Measurements from ENCODE around the gene GCDH.

Gene GCDH

DNA sequence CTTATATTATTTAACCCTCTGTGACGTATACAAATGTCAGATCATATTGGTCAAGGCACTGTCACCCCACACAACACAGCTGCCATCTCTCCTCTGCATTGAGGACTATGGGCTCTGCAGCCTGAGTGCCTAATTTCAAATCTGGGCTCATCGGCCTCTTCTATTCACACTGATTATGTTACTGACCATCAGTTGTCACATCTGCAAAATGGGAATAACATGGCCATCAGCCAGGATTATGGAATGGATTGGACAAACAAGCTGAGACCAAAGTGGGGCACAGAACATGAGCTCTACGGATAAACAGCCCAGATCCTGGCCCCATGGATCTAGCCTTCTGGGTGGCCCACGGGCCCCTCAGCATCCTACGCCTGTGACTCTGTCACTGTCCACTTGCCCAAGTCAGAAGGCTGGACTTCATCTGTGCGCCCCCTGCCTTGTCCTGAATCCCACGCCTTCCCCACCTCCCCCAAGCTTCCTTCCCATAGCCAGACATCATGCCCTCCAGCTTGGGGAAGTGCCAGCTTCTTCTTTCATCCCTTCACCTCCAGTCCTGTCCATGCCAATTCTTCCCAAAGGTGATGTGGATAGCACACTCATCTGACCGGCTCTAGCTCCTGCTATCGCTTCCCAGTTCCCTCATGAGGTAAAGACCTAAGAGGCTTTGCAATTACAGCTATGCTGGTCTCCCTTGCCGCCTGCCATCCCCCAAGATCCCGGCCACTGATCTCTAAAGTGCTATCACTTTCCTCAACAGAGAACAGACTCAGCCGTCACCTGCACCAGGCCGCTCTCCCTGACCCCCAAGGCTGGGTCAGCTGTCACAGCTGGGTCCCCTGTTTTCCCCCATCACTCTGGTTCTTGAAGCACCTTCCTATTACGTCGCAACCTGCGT lies 41.7 kb downstream of the GCDH start:
- H3K27me3 ChIP-seq (ENCODE audit: insufficient read depth, poor library complexity, severe bottlenecking), result no peaks in the 10 kb centered on the region
- TF ChIP-seq, protein P1, sequence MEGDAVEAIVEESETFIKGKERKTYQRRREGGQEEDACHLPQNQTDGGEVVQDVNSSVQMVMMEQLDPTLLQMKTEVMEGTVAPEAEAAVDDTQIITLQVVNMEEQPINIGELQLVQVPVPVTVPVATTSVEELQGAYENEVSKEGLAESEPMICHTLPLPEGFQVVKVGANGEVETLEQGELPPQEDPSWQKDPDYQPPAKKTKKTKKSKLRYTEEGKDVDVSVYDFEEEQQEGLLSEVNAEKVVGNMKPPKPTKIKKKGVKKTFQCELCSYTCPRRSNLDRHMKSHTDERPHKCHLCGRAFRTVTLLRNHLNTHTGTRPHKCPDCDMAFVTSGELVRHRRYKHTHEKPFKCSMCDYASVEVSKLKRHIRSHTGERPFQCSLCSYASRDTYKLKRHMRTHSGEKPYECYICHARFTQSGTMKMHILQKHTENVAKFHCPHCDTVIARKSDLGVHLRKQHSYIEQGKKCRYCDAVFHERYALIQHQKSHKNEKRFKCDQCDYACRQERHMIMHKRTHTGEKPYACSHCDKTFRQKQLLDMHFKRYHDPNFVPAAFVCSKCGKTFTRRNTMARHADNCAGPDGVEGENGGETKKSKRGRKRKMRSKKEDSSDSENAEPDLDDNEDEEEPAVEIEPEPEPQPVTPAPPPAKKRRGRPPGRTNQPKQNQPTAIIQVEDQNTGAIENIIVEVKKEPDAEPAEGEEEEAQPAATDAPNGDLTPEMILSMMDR (IDR thresholded peaks at IDR 0.05; ENCODE audit: insufficient read depth, low read length), result no peak
- TF ChIP-seq SPI1 (IDR thresholded peaks at IDR 0.05; ENCODE audit: borderline replicate concordance, low read depth), result peak; percentile 67; the same call in 1 of the 2 replicates

DNA sequence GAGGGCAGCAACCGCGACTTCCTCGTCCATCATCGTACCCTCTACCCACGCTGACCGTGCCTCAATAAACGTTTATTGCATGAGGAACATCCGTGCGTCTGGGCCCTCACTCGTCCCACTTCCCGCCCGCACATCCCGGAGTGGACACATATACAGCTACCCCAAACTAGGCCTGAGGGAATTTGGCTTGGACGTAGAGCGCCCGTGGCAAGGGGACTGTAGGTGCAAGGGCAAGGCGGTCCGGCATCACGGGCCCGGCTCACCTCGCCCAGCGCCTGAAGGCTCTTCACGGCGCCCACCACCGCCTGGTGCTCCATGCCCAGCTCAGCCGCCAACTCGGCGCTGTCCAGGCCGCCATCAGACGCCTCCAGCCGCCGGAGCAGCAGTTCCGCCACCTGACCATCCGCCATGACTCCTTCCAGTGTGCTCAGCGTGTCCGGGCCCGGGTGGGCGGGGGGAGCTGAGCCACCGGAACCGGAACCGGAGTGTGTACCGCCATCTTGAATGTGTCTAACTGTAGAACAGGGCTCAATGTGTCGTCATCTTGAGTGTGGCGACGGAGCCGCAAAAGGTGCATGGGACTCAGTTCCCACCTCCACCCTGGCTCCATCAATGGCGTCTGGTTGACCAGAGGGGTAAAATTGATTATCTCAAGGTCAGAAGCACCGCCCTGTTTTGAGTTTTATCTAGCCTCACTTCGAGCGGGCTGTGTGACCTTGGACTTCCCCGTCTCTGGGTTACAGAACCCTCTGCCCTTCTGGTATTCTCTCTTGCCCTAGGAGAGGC lies 42.5 kb downstream of the GCDH start, which contains the start of gene FARSA:
Gene FARSA, minus strand, starts transcription at position 425 of the 786 bp plus-strand sequence. Its CDS starts 15 bp downstream, at position 410.
- peak within 1 kb of the TSS; percentile 94 for H3K27ac ChIP-seq (replicated peaks)
- TF ChIP-seq POLR2AphosphoS5 (IDR thresholded peaks at IDR 0.05; ENCODE audit: low read depth) (peak; percentile 100), SPI1 (IDR thresholded peaks at IDR 0.05; ENCODE audit: borderline replicate concordance, low read depth) (0 out of 2 replicates have a peak, but pooled peaks have one; percentile 4), GABPA (IDR thresholded peaks at IDR 0.05; ENCODE audit: low read depth) (peak; percentile 93)
- TF ChIP-seq, protein P2, sequence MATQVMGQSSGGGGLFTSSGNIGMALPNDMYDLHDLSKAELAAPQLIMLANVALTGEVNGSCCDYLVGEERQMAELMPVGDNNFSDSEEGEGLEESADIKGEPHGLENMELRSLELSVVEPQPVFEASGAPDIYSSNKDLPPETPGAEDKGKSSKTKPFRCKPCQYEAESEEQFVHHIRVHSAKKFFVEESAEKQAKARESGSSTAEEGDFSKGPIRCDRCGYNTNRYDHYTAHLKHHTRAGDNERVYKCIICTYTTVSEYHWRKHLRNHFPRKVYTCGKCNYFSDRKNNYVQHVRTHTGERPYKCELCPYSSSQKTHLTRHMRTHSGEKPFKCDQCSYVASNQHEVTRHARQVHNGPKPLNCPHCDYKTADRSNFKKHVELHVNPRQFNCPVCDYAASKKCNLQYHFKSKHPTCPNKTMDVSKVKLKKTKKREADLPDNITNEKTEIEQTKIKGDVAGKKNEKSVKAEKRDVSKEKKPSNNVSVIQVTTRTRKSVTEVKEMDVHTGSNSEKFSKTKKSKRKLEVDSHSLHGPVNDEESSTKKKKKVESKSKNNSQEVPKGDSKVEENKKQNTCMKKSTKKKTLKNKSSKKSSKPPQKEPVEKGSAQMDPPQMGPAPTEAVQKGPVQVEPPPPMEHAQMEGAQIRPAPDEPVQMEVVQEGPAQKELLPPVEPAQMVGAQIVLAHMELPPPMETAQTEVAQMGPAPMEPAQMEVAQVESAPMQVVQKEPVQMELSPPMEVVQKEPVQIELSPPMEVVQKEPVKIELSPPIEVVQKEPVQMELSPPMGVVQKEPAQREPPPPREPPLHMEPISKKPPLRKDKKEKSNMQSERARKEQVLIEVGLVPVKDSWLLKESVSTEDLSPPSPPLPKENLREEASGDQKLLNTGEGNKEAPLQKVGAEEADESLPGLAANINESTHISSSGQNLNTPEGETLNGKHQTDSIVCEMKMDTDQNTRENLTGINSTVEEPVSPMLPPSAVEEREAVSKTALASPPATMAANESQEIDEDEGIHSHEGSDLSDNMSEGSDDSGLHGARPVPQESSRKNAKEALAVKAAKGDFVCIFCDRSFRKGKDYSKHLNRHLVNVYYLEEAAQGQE (IDR thresholded peaks at IDR 0.05; ENCODE audit: insufficient replicate concordance, low read depth), result peak; percentile 79
- TF ChIP-seq, protein P1 (IDR thresholded peaks at IDR 0.05; ENCODE audit: insufficient read depth, low read length), result no peak
- no peaks in the 10 kb centered on the region for H3K27me3 ChIP-seq (ENCODE audit: insufficient read depth, poor library complexity, severe bottlenecking)
- peak; percentile 93 to 94 for DNase-seq (ENCODE audit: low read depth in 1 of 2, low spot score in 1 of 2)
- H3K4me3 ChIP-seq (replicated peaks; ENCODE audit: insufficient read depth, low read length), result peak within 1 kb of the TSS; percentile 97

More for the DNA sequence above, 41.7 kb downstream of the GCDH start:
- Histone ChIP-seq H3K4me3 (replicated peaks; ENCODE audit: insufficient read depth, low read length) (peak overlapping the region; percentile 97), H3K27ac (replicated peaks) (peak overlapping the region; percentile 94)
- no peak for DNase-seq (ENCODE audit: low read depth in 1 of 2, low spot score in 1 of 2)

DNA sequence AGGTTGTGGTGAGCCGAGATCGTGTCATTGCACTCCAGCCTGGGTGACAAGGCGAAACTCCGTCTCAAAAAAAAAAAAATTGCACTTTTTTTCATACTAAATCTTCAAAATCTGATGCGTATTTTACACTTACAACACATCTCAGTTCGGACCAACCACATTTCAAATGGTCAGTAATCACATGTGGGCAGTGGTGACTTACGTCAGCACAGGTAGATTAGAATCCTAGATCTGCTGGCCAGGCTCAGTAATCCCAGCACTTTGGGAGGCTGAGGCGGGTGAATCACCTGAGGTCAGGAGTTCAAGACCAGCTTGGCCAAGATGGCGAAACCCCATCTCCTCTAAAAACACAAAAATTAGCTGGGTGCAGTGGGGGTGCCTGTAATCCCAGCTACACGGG lies 44.1 kb downstream of the GCDH start:
- no peak for DNase-seq (ENCODE audit: low read depth in 1 of 2, low spot score in 1 of 2)
- Histone ChIP-seq H3K27me3 (ENCODE audit: insufficient read depth, poor library complexity, severe bottlenecking) (no peaks in the 10 kb centered on the region), H3K27ac (replicated peaks) (peak overlapping the region; percentile 97), H3K4me3 (replicated peaks; ENCODE audit: insufficient read depth, low read length) (no peak overlapping the region)
- TF ChIP-seq, protein P1 (IDR thresholded peaks at IDR 0.05; ENCODE audit: insufficient read depth, low read length), result no peak
- no peak for TF ChIP-seq POLR2AphosphoS5 (IDR thresholded peaks at IDR 0.05; ENCODE audit: low read depth)
- TF ChIP-seq, protein P2 (IDR thresholded peaks at IDR 0.05; ENCODE audit: insufficient replicate concordance, low read depth), result no peak
- no peak for TF ChIP-seq SPI1 (IDR thresholded peaks at IDR 0.05; ENCODE audit: borderline replicate concordance, low read depth)
- TF ChIP-seq GABPA (IDR thresholded peaks at IDR 0.05; ENCODE audit: low read depth), result no peak
